Osteoblast (primary cell): ENCODE results near the gene A3GALT2. TPM values are rescaled to one million over a fixed set of nuclear protein-coding genes. Genes with fewer than 3 reads are reported as not detected.

Source experiments
- DNase-seq: peaks from one replicate; pipeline ENCODE4 v3.0.0; 2011; ENCODE audit warnings: low spot score, mixed read lengths; ENCODE audit not compliant: insufficient read length; ENCODE audit errors: missing footprints
- H2AFZ ChIP-seq: 2 replicates; pipeline ENCODE4 v1.6.0; 2011; ENCODE audit warnings: mild to moderate bottlenecking, low read length
- H3K27ac ChIP-seq: 2 replicates; pipeline ENCODE4 v1.5.1; 2011; ENCODE audit warnings: mild to moderate bottlenecking, low read depth, low read length, moderate library complexity
- H3K27me3 ChIP-seq: 2 replicates; pipeline ENCODE4 v1.6.0; 2012; ENCODE audit warnings: mild to moderate bottlenecking, control low read depth, inconsistent platforms, low read length, moderate library complexity; ENCODE audit not compliant: insufficient read depth
- H3K36me3 ChIP-seq: 2 replicates; pipeline ENCODE4 v1.5.1; 2011; ENCODE audit warnings: mild to moderate bottlenecking, low read length, control low read depth, moderate library complexity; ENCODE audit not compliant: insufficient read depth
- H3K4me1 ChIP-seq: 2 replicates; pipeline ENCODE4 v1.5.1; 2011; ENCODE audit warnings: mild to moderate bottlenecking, low read length, control low read depth, moderate library complexity; ENCODE audit not compliant: insufficient read depth
- H3K4me2 ChIP-seq: 2 replicates; pipeline ENCODE4 v1.6.0; 2011; ENCODE audit warnings: mild to moderate bottlenecking, low read length; ENCODE audit not compliant: insufficient read depth
- H3K4me3 ChIP-seq: fragments of 200-600 bp; sonication (generic); 3 replicates; pipeline ENCODE4 v1.5.1; 2012; ENCODE audit warnings: mild to moderate bottlenecking, low read length, inconsistent platforms; ENCODE audit not compliant: insufficient read depth
- H3K79me2 ChIP-seq: 2 replicates; pipeline ENCODE4 v1.6.0; 2012; ENCODE audit warnings: mild to moderate bottlenecking, low read length, control low read depth, inconsistent platforms; ENCODE audit not compliant: insufficient read depth
- H3K9me3 ChIP-seq: 2 replicates; pipeline ENCODE4 v1.5.1; 2011; ENCODE audit warnings: low read depth, low read length, control low read depth
- H4K20me1 ChIP-seq: 2 replicates; pipeline ENCODE4 v1.6.0; 2012; ENCODE audit warnings: mild to moderate bottlenecking, low read length, control low read depth; ENCODE audit not compliant: insufficient read depth
- total RNA-seq: library from RNA; depleted of rRNA; stranded (reverse); fragments of >200 nt; gene quantifications from 2 replicates; pipeline ENCODE4 v1.2.3, GENCODE V29; 2012
- TF ChIP-seq, protein P1 (sequence below): IDR thresholded peaks from 2 replicates; pipeline ENCODE4 v1.5.1; 2011; ENCODE audit warnings: mild to moderate bottlenecking, low read depth, low read length, moderate library complexity; ENCODE audit errors: extremely low read depth

A3GALT2 gene
- total RNA-seq, 1 donor: not detected

GRCh38 chr1:33332881-33333280 lies 12.0 kb upstream of the A3GALT2 start:
- Histone ChIP-seq H3K4me2 (no peak overlapping the region), H4K20me1 (peaks cover 59% of the 10 kb centered on the region), H2AFZ (no peak overlapping the region), H3K27me3 (no peaks in the 10 kb centered on the region), H3K4me1 (peaks cover 75% of the 10 kb centered on the region), H3K36me3 (peaks cover 74% of the 10 kb centered on the region), H3K9me3 (no peaks in the 10 kb centered on the region), H3K4me3 (no peak overlapping the region), H3K27ac (peak overlapping the region; percentile 89), H3K79me2 (peaks cover 92% of the 10 kb centered on the region)
- DNase-seq: no peak
- TF ChIP-seq, protein P1, sequence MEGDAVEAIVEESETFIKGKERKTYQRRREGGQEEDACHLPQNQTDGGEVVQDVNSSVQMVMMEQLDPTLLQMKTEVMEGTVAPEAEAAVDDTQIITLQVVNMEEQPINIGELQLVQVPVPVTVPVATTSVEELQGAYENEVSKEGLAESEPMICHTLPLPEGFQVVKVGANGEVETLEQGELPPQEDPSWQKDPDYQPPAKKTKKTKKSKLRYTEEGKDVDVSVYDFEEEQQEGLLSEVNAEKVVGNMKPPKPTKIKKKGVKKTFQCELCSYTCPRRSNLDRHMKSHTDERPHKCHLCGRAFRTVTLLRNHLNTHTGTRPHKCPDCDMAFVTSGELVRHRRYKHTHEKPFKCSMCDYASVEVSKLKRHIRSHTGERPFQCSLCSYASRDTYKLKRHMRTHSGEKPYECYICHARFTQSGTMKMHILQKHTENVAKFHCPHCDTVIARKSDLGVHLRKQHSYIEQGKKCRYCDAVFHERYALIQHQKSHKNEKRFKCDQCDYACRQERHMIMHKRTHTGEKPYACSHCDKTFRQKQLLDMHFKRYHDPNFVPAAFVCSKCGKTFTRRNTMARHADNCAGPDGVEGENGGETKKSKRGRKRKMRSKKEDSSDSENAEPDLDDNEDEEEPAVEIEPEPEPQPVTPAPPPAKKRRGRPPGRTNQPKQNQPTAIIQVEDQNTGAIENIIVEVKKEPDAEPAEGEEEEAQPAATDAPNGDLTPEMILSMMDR: no peak

DNA sequence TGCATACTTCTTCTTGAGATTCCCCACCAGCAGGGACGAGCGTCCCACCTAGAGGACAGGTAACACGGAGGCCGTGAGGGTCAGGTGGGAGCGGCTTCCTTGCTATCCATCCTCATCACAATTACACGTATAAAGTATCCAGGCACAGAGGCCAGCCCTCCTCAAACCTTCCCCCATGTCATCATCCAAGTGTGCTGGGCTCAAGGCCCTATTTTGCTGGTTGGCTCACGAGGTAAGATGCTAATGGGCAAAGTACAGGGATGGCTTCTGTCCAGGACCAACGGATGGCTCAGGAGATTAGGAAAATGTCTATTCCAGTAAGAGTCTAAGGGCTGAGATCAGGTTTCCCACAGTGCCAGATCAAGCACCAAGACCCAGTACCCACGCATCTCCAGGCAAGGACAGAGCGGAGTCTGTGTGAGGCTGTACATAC lies 11.5 kb upstream of the A3GALT2 start:
- Histone ChIP-seq H3K79me2 (peaks cover 87% of the 10 kb centered on the region), H2AFZ (no peak overlapping the region), H3K4me2 (no peak overlapping the region), H3K4me3 (no peak overlapping the region), H4K20me1 (peaks cover 59% of the 10 kb centered on the region), H3K27me3 (no peaks in the 10 kb centered on the region), H3K4me1 (peaks cover 74% of the 10 kb centered on the region), H3K27ac (peak overlapping the region; percentile 89), H3K9me3 (no peaks in the 10 kb centered on the region), H3K36me3 (peaks cover 75% of the 10 kb centered on the region)
- TF ChIP-seq, protein P1: no peak
- peak; percentile 58 for DNase-seq

DNA sequence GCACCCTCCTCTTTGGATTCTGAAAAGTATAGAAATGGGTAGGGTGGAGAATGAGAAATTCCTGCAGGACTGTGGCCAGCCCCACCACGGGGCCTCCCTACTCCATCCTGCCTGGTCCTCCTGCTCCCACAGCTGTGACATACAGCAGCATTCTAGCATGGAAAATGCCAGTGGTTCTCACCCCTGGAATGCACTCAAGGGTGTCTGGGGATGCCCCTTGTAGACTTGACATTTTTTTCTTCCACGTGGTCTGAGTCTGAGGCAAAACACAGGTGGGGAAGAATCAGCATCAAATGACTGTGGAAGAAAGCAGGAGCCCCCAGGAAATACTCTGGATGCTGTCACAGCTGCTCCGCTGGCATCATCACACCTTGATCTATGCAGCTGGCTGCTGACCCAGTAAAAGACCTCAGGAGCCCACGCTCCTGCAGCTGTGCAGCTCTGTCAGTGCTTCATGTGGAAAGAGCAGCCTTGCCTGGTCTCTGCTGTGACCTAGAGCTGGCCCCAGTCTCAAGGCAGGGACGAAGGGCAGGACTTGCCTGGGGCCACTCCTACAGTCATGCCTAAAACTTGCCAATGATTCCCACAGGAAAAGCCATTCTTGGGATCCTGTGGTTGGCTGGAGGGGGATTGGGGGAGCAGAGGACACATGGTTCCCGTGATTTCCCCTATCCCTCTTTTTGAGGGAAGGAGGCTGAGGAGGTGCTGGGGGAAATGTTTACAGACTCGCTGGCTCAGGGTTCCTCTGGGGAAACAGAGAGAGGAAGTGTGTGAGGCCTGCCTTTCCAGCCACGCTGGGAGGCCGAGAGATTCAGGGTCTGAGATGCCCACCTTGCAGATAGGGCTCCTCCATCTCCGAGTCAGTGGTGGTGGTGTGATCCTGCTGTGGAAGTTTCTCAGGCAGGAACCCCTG lies 10.8 kb upstream of the A3GALT2 start:
- H3K9me3 ChIP-seq: no peaks in the 10 kb centered on the region
- no peak overlapping the region for H3K4me2 ChIP-seq
- H3K36me3 ChIP-seq: peaks cover 78% of the 10 kb centered on the region
- peaks cover 71% of the 10 kb centered on the region for H3K4me1 ChIP-seq
- no peak overlapping the region for H3K4me3 ChIP-seq
- peak overlapping the region; percentile 89 for H3K27ac ChIP-seq
- peaks cover 62% of the 10 kb centered on the region for H4K20me1 ChIP-seq
- no peak overlapping the region for H2AFZ ChIP-seq
- no peaks in the 10 kb centered on the region for H3K27me3 ChIP-seq
- TF ChIP-seq, protein P1: no peak
- H3K79me2 ChIP-seq: peaks cover 85% of the 10 kb centered on the region
- peak; percentile 77 for DNase-seq

DNA sequence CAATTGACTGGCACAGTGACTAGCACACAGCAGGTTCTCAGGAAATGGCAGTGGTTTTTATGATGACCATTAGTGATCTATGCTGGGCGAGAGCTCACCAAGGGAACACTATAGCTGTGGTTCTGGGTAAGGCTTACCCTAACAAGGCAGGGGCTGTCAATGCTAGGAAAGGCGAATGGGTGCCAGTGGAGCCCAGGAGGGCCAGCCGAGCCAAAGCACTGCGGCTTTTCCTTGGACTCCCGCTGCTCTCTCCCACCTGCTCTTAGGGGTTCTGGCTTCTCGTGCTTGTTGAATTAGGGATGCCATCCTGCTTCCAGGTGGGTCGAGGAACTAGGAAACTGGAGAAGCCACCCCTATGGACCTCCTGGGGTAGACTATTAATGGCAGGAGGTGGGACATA lies 10.0 kb upstream of the A3GALT2 start:
- H3K36me3 ChIP-seq: peaks cover 86% of the 10 kb centered on the region
- no peaks in the 10 kb centered on the region for H3K27me3 ChIP-seq
- DNase-seq: peak; percentile 18
- peaks cover 77% of the 10 kb centered on the region for H3K79me2 ChIP-seq
- no peaks in the 10 kb centered on the region for H3K9me3 ChIP-seq
- no peak overlapping the region for H3K4me3 ChIP-seq
- H3K27ac ChIP-seq: peak overlapping the region; percentile 89
- no peak overlapping the region for H2AFZ ChIP-seq
- peaks cover 64% of the 10 kb centered on the region for H3K4me1 ChIP-seq
- TF ChIP-seq, protein P1: no peak
- H3K4me2 ChIP-seq: no peak overlapping the region
- peaks cover 68% of the 10 kb centered on the region for H4K20me1 ChIP-seq
